OCI-LY3 (cell line): ENCODE results near the gene ANKRD18A.

Experiments used
- H2AFZ ChIP-seq: fragments of 200-600, 300-600 bp; shearing (Covaris generic); 2 replicates; pipeline ENCODE4 v1.6.0; 2014; ENCODE audit warnings: antibody characterized with exemption, low read depth, low read length
- H3K27ac ChIP-seq: fragments of 200-600, 300-600 bp; sonication (generic); 2 replicates; pipeline ENCODE4 v1.5.1; 2014; ENCODE audit warnings: mild to moderate bottlenecking, low read length, moderate library complexity, mixed read lengths
- H3K27me3 ChIP-seq: fragments of 200-600, 300-600 bp; sonication (generic); 2 replicates; pipeline ENCODE4 v1.6.1; 2014; ENCODE audit warnings: low read depth, low read length, mixed read lengths
- H3K36me3 ChIP-seq: fragments of 200-600, 300-600 bp; sonication (generic); replicated peaks from 2 replicates; pipeline ENCODE3; 2014; ENCODE audit warnings: low read depth, low read length, mixed read lengths
- H3K4me1 ChIP-seq: fragments of 300-600, 200-600 bp; sonication (generic); 2 replicates; pipeline ENCODE4 v1.6.1; 2014; ENCODE audit warnings: low read length, mixed read lengths
- H3K4me2 ChIP-seq: fragments of 200-600, 300-600 bp; sonication (generic); 2 replicates; pipeline ENCODE4 v1.6.1; 2014; ENCODE audit warnings: low read length, mixed read lengths
- H3K4me3 ChIP-seq: fragments of 300-600, 200-600 bp; sonication (generic); 2 replicates; pipeline ENCODE4 v1.5.1; 2014; ENCODE audit warnings: antibody characterized with exemption, mild to moderate bottlenecking, low read length, moderate library complexity
- H3K79me2 ChIP-seq: fragments of 300-600, 200-600 bp; shearing (Covaris generic); 2 replicates; pipeline ENCODE4 v1.6.1; 2014; ENCODE audit warnings: mild to moderate bottlenecking, low read length, mixed read lengths
- H3K9ac ChIP-seq: fragments of 300-600, 200-600 bp; shearing (Covaris generic); 2 replicates; pipeline ENCODE4 v1.6.0; 2014; ENCODE audit warnings: mild to moderate bottlenecking, low read length, moderate library complexity
- H3K9me3 ChIP-seq: fragments of 200-600, 300-600 bp; shearing (Covaris generic); 2 replicates; pipeline ENCODE4 v1.6.1; 2014; ENCODE audit warnings: low read length, mixed read lengths; ENCODE audit not compliant: insufficient read depth
- H4K20me1 ChIP-seq: fragments of 200-600, 300-600 bp; sonication (generic); 2 replicates; pipeline ENCODE4 v1.6.1; 2016; ENCODE audit warnings: low read length, mixed read lengths; ENCODE audit not compliant: insufficient read depth
- CTCF ChIP-seq: fragments of 200-600, 300-600 bp; sonication (generic); IDR thresholded peaks from 2 replicates; pipeline ENCODE4 v1.5.1; 2014; ENCODE audit warnings: antibody characterized with exemption, low read length, low read depth
- EZH2phosphoT487 ChIP-seq: fragments of 200-600 bp; shearing (Covaris generic); IDR thresholded peaks from 2 replicates; pipeline ENCODE4 v1.6.1; 2018; ENCODE audit warnings: antibody characterized with exemption, mixed run types, low read depth

ANKRD18A gene

GRCh38 chr9:38529317-38529716 is 91.1 kb downstream of the ANKRD18A start:
- Histone ChIP-seq H3K4me2 (no peak overlapping the region), H3K9ac (no peak overlapping the region), H3K27ac (no peak overlapping the region), H3K27me3 (no peaks in the 10 kb centered on the region), H4K20me1 (no peaks in the 10 kb centered on the region), H3K79me2 (no peaks in the 10 kb centered on the region), H3K36me3 (no peaks in the 10 kb centered on the region), H3K4me3 (no peak overlapping the region), H2AFZ (no peak overlapping the region), H3K4me1 (no peaks in the 10 kb centered on the region), H3K9me3 (no peaks in the 10 kb centered on the region)
- TF ChIP-seq CTCF (no peak), EZH2phosphoT487 (no peak)

- H4K20me1 ChIP-seq, result no peaks in the 10 kb centered on the region
- H3K4me2 ChIP-seq, result no peak overlapping the region
- H3K4me3 ChIP-seq, result no peak overlapping the region
- H3K27ac ChIP-seq, result no peak overlapping the region
- no peaks in the 10 kb centered on the region for H3K79me2 ChIP-seq
- no peaks in the 10 kb centered on the region for H3K36me3 ChIP-seq
- H3K27me3 ChIP-seq, result no peaks in the 10 kb centered on the region
- H3K4me1 ChIP-seq, result peaks cover 11% of the 10 kb centered on the region
- no peak overlapping the region for H2AFZ ChIP-seq
- no peaks in the 10 kb centered on the region for H3K9me3 ChIP-seq
- H3K9ac ChIP-seq, result no peak overlapping the region
- TF ChIP-seq CTCF (no peak), EZH2phosphoT487 (no peak)
Observed at GRCh38 chr9:38527503-38527902, 92.9 kb downstream of the ANKRD18A start.

- peaks cover 11% of the 10 kb centered on the region for H3K4me1 ChIP-seq
- H3K36me3 ChIP-seq, result no peaks in the 10 kb centered on the region
- H4K20me1 ChIP-seq, result no peaks in the 10 kb centered on the region
- H3K79me2 ChIP-seq, result no peaks in the 10 kb centered on the region
- no peak for TF ChIP-seq CTCF
- TF ChIP-seq EZH2phosphoT487, result no peak
- no peak overlapping the region for H3K4me2 ChIP-seq
- H3K9me3 ChIP-seq, result no peaks in the 10 kb centered on the region
- H3K9ac ChIP-seq, result no peak overlapping the region
- H3K4me3 ChIP-seq, result no peak overlapping the region
- no peak overlapping the region for H2AFZ ChIP-seq
- H3K27ac ChIP-seq, result no peak overlapping the region
- H3K27me3 ChIP-seq, result no peaks in the 10 kb centered on the region
Observed at GRCh38 chr9:38526591-38526990, 93.8 kb downstream of the ANKRD18A start.

- H2AFZ ChIP-seq, result no peak overlapping the region
- H3K4me3 ChIP-seq, result no peak overlapping the region; the same call in 1 of the 2 replicates
- no peaks in the 10 kb centered on the region for H3K27me3 ChIP-seq
- TF ChIP-seq CTCF, result no peak
- TF ChIP-seq EZH2phosphoT487, result no peak
- H3K27ac ChIP-seq, result no peak overlapping the region
- no peaks in the 10 kb centered on the region for H3K9me3 ChIP-seq
- H3K36me3 ChIP-seq, result no peaks in the 10 kb centered on the region
- H3K4me2 ChIP-seq, result peak overlapping the region; percentile 52; the same call in 1 of the 2 replicates
- H3K9ac ChIP-seq, result no peak overlapping the region
- H3K79me2 ChIP-seq, result no peaks in the 10 kb centered on the region
- H3K4me1 ChIP-seq, result peaks cover 11% of the 10 kb centered on the region
- H4K20me1 ChIP-seq, result no peaks in the 10 kb centered on the region
Observed at GRCh38 chr9:38523121-38523520, 97.3 kb downstream of the ANKRD18A start.
